AG04449 (cell line): ENCODE measurements around the gene SH3RF2.

ENCODE experiments used
- CTCF ChIA-PET: fragments of 350-600 bp; formaldehyde crosslinking; extraction: SDS; loops from one replicate; lab custom pipeline; 2021; ENCODE audit warnings: antibody characterized with exemption; lab: Yijun Ruan, JAX
- POLR2A ChIA-PET: fragments of 400-600, 350-600 bp; formaldehyde crosslinking; extraction: SDS; loops from one replicate; lab custom pipeline; 2020; ENCODE audit warnings: antibody characterized with exemption, inconsistent platforms; lab: Yijun Ruan, JAX
- DNase-seq: peaks from one replicate; pipeline ENCODE4 v3.0.0-alpha.2; 2010; ENCODE audit warnings: low read depth, low spot score
- H3K4me3 ChIP-seq: 2 replicates; pipeline ENCODE4 v1.5.1; 2011; ENCODE audit warnings: low read depth, mild to moderate bottlenecking, control low read depth, low read length
- CTCF ChIP-seq: IDR thresholded peaks from one replicate; pipeline ENCODE4 v1.5.1; 2011; ENCODE audit warnings: mild to moderate bottlenecking, moderate library complexity, low read length, control low read depth, inconsistent platforms; ENCODE audit not compliant: insufficient read depth; ENCODE audit errors: missing control alignments

The SH3RF2 gene

GRCh38 chr5:145996135-145996534, 59.8 kb downstream of the SH3RF2 start:
- ChIA-PET POLR2A (no interaction called here), CTCF (interaction anchor here (1.9 kb wide), 1 partner anchor 108 kb away, joined by 4 read pairs; no protein-coding TSS in a partner anchor)
- no peak for TF ChIP-seq CTCF

GRCh38 chr5:145999208-145999607, 62.8 kb downstream of the SH3RF2 start:
- no peak overlapping the region for H3K4me3 ChIP-seq
- ChIA-PET POLR2A (no interaction called here), CTCF (interaction anchor here (1.7 kb wide), 1 partner anchor 10 kb away, joined by 6 read pairs; no protein-coding TSS in a partner anchor)
- DNase-seq, result no peak
- TF ChIP-seq CTCF, result no peak

More at GRCh38 chr5:145996135-145996534, 59.8 kb downstream of the SH3RF2 start:
- H3K4me3 ChIP-seq, result no peak overlapping the region
- no peak for DNase-seq

DNA sequence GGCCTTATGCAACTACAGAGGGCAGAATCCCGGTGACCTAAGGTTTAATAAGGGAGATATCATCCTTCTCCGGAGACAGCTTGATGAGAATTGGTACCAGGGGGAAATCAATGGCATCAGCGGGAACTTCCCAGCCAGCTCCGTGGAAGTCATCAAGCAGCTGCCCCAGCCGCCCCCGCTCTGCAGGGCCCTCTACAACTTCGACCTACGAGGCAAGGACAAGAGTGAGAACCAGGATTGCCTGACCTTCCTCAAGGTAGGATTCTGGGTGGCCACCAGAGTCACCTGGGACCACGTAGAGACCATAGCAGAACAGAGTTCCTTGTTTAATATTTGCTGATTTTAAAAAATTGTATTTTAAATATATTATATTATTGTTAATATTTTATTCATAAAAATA, 63.7 kb downstream of the SH3RF2 start:
- no peak for TF ChIP-seq CTCF
- POLR2A ChIA-PET, result no interaction called here
- no peak for DNase-seq
- CTCF ChIA-PET, result no interaction called here
- H3K4me3 ChIP-seq, result no peak overlapping the region

- DNase-seq, result no peak
- no peak overlapping the region for H3K4me3 ChIP-seq
- TF ChIP-seq CTCF, result no peak
- ChIA-PET POLR2A (interaction anchor here (0.7 kb wide), 1 partner anchor 25 kb away, joined by 3 read pairs; no protein-coding TSS in a partner anchor), CTCF (interaction anchor here (0.7 kb wide), 1 partner anchor 11 kb away, joined by 3 read pairs; no protein-coding TSS in a partner anchor)
Observed at GRCh38 chr5:146001544-146002190, 65.3 kb downstream of the SH3RF2 start.

- DNase-seq, result no peak
- ChIA-PET POLR2A (no interaction called here), CTCF (interaction anchor here (1.4 kb wide), 1 partner anchor 38 kb away, joined by 3 read pairs; no protein-coding TSS in a partner anchor)
- H3K4me3 ChIP-seq, result no peak overlapping the region
- no peak for TF ChIP-seq CTCF
Observed at GRCh38 chr5:146002491-146002890, 66.1 kb downstream of the SH3RF2 start.

- H3K4me3 ChIP-seq, result no peak overlapping the region
- POLR2A ChIA-PET, result no interaction called here
- DNase-seq, result no peak
- CTCF ChIA-PET, result interaction anchor here (1.4 kb wide), 1 partner anchor 36 kb away, joined by 3 read pairs; no protein-coding TSS in a partner anchor
- no peak for TF ChIP-seq CTCF
Observed at GRCh38 chr5:146003852-146004251, 67.5 kb downstream of the SH3RF2 start.
